ENCODE data around the gene CSMD2. TPM values are rescaled to one million over a fixed set of nuclear protein-coding genes. Genes with fewer than 3 reads are reported as not detected.

The CSMD2 gene
- polyA plus RNA-seq, 1 experiment = 2.3 TPM

DNA sequence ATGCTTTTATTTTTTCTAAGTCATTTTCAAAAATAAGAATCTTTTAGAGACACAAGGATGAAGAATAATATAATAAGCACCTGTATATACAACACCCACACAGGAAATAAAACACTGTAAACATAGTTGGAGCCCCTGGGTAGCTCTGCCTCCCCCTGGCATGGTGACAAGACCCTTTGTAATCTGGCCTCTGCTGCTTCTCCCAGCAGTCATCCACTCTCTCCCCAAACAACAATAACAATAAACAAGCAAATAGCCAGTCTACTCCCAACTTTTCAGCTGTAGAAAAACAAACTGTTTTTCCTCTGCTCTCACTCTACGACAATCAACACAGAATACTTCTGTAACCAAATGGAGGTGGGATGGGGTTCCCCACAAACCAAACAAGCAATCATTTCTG is 110.1 kb downstream of the CSMD2 start:
- CTCF ChIA-PET = no interaction called here

DNA sequence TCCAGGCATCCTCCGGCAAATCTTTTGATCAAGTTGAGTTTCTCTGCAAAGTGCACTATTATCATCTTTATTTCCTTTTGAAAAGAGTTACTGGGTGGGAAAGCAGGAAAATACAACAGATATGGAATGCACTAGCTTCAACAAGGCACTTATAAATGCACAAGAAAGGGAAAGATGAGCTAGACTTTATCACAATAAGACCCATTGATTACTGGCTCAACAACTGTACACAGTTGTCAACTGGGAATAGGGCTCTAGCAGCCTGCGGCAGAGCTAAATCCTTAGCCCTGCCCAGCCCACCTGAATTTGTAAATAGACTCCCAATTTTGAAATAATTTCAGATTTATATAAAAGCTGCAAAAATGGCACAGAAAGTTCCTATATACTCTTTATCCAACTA is 111.4 kb downstream of the CSMD2 start:
- CTCF ChIA-PET = no interaction called here
- no peak for DNase-seq (ENCODE audit: low read depth, low spot score)
- TF ChIP-seq, protein P1, sequence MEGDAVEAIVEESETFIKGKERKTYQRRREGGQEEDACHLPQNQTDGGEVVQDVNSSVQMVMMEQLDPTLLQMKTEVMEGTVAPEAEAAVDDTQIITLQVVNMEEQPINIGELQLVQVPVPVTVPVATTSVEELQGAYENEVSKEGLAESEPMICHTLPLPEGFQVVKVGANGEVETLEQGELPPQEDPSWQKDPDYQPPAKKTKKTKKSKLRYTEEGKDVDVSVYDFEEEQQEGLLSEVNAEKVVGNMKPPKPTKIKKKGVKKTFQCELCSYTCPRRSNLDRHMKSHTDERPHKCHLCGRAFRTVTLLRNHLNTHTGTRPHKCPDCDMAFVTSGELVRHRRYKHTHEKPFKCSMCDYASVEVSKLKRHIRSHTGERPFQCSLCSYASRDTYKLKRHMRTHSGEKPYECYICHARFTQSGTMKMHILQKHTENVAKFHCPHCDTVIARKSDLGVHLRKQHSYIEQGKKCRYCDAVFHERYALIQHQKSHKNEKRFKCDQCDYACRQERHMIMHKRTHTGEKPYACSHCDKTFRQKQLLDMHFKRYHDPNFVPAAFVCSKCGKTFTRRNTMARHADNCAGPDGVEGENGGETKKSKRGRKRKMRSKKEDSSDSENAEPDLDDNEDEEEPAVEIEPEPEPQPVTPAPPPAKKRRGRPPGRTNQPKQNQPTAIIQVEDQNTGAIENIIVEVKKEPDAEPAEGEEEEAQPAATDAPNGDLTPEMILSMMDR (IDR thresholded peaks at IDR 0.05; ENCODE audit: low read depth, low read length) = no peak
- no peaks in the 10 kb centered on the region for H3K27me3 ChIP-seq (ENCODE audit: control insufficient read depth, insufficient read depth, low read length)
- POLR2A ChIA-PET = no interaction called here
- H3K4me3 ChIP-seq (ENCODE audit: low read depth, low read length) = no peak overlapping the region
- no peaks in the 10 kb centered on the region; the same call in 1 of the 2 replicates for H3K9me3 ChIP-seq (ENCODE audit: control insufficient read depth, insufficient read depth, low read length)
- no peak overlapping the region for H3K27ac ChIP-seq (ENCODE audit: low read depth, low read length)

More for the DNA sequence above, 110.1 kb downstream of the CSMD2 start:
- no peaks in the 10 kb centered on the region; the same call in 1 of the 2 replicates for H3K9me3 ChIP-seq (ENCODE audit: control insufficient read depth, insufficient read depth, low read length)
- POLR2A ChIA-PET = no interaction called here
- no peak overlapping the region for H3K27ac ChIP-seq (ENCODE audit: low read depth, low read length)
- TF ChIP-seq, protein P1 (IDR thresholded peaks at IDR 0.05; ENCODE audit: low read depth, low read length) = no peak
- H3K4me3 ChIP-seq (ENCODE audit: low read depth, low read length) = no peak overlapping the region
- H3K27me3 ChIP-seq (ENCODE audit: control insufficient read depth, insufficient read depth, low read length) = no peaks in the 10 kb centered on the region
- no peak for DNase-seq (ENCODE audit: low read depth, low spot score)

DNA sequence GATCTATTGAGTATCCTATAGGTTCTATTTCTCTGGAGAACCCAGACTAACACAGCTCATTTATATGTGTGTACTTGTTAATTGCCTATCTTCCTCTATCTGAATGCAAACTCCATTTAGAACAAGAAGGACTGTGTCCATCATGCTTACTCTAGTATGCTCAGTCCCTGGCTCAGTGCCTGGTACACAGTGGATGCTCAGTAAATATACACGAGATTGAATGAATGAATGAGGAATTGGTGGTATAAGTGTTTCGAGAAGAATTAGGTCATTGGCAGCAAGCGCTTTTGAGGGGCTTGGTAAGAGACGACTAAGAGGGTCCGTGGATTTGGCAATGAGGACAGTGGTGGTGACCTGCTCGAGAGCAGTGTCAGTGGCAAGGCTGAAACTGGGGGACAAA is 112.5 kb downstream of the CSMD2 start:
- Histone ChIP-seq H3K27me3 (ENCODE audit: control insufficient read depth, insufficient read depth, low read length) (no peaks in the 10 kb centered on the region), H3K9me3 (ENCODE audit: control insufficient read depth, insufficient read depth, low read length) (no peaks in the 10 kb centered on the region; the same call in 1 of the 2 replicates), H3K27ac (ENCODE audit: low read depth, low read length) (no peak overlapping the region), H3K4me3 (ENCODE audit: low read depth, low read length) (no peak overlapping the region)
- TF ChIP-seq, protein P1 (IDR thresholded peaks at IDR 0.05; ENCODE audit: low read depth, low read length) = no peak
- ChIA-PET POLR2A (no interaction called here), CTCF (no interaction called here)
- DNase-seq (ENCODE audit: low read depth, low spot score) = no peak

DNA sequence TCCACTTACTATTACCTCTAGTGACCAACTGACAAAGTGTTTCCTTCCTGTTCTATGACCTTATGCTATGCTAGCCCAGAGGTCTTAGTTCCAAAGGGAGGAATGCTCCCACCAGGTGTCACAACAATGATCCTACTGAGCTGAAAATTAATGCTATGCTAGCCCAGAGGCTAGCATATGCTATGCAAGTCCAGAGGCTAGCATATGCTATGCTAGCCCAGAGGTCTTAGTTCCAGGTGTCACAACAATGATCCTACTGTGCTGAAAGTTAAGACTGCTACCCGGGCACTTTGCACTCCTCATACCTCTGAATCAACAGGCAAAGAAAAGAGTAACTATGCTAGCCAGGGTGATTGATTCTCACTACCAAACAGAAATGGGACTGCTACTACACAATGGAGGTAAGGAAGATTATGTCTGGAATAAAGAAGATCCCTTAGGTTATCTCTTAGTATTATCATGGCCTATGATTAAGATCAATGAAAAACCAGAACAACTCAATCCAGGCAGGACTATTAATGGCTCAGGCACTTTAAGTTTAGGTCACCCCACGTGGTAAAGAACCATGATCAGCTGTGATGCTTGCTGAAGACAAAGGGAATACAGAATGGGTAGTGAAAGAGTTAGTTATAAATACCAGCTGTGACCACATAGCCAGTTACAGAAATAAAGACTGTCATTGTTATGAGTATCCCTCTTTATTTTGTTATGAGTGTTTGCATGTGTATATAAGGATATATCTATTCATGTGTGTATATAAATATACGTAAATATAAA is 114.1 kb downstream of the CSMD2 start:
- ChIA-PET POLR2A (no interaction called here), CTCF (no interaction called here)
- Histone ChIP-seq H3K9me3 (ENCODE audit: control insufficient read depth, insufficient read depth, low read length) (no peaks in the 10 kb centered on the region), H3K27ac (ENCODE audit: low read depth, low read length) (no peak overlapping the region), H3K4me3 (ENCODE audit: low read depth, low read length) (no peak overlapping the region), H3K27me3 (ENCODE audit: control insufficient read depth, insufficient read depth, low read length) (no peaks in the 10 kb centered on the region)
- TF ChIP-seq, protein P1 (IDR thresholded peaks at IDR 0.05; ENCODE audit: low read depth, low read length) = no peak
- DNase-seq (ENCODE audit: low read depth, low spot score) = no peak

DNA sequence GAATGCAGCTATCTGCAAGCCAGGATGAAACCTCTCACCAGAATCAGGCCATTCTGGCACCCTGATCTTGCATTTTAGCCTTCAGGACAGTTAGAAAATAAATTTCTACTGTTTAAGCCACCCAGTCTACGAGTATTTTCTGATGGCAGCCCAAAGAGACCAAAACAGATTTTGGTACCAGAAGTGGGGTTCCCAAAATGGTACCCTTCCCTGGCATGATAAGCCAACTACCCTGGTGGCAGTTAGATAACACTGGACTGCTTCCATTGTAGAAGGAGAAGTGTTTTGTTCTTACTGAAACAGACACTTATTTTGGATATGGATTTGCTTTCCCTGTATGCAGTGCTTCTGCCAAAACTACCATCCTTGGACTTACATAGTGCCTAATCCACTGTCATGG is 115.0 kb downstream of the CSMD2 start:
- ChIA-PET POLR2A (no interaction called here), CTCF (no interaction called here)
- H3K27me3 ChIP-seq (ENCODE audit: control insufficient read depth, insufficient read depth, low read length) = no peaks in the 10 kb centered on the region
- no peak for DNase-seq (ENCODE audit: low read depth, low spot score)
- H3K9me3 ChIP-seq (ENCODE audit: control insufficient read depth, insufficient read depth, low read length) = no peaks in the 10 kb centered on the region
- TF ChIP-seq, protein P1 (IDR thresholded peaks at IDR 0.05; ENCODE audit: low read depth, low read length) = no peak
- no peak overlapping the region for H3K4me3 ChIP-seq (ENCODE audit: low read depth, low read length)
- no peak overlapping the region for H3K27ac ChIP-seq (ENCODE audit: low read depth, low read length)
